Hepatocyte (in vitro differentiated cells): ENCODE measurements around the gene DIS3L2. TPM values are rescaled to one million over a fixed set of nuclear protein-coding genes. Genes with fewer than 3 reads are reported as not detected.

ENCODE experiments used
- DNase-seq: peaks from one replicate; pipeline ENCODE4 v3.0.0-alpha.2; 2016; ENCODE audit warnings: low spot score
- H2AFZ ChIP-seq: fragments of 200-600 bp; sonication (generic); 2 replicates; pipeline ENCODE4 v1.6.0; 2016; ENCODE audit warnings: antibody characterized with exemption, mild to moderate bottlenecking
- H3K27ac ChIP-seq: fragments of 200-600 bp; sonication (generic); 2 replicates; pipeline ENCODE4 v1.5.1; 2016; ENCODE audit warnings: mild to moderate bottlenecking
- H3K27me3 ChIP-seq: fragments of 200-600 bp; sonication (generic); 2 replicates; pipeline ENCODE4 v1.6.1; 2016
- H3K36me3 ChIP-seq: fragments of 200-600 bp; sonication (generic); replicated peaks from 2 replicates; pipeline ENCODE4 v1.5.1; 2016; ENCODE audit warnings: low read depth; ENCODE audit not compliant: insufficient read depth
- H3K4me1 ChIP-seq: fragments of 200-600 bp; sonication (generic); 2 replicates; pipeline ENCODE4 v1.5.1; 2016; ENCODE audit warnings: mild to moderate bottlenecking, moderate library complexity; ENCODE audit not compliant: insufficient read depth
- H3K4me2 ChIP-seq: fragments of 200-600 bp; sonication (generic); 2 replicates; pipeline ENCODE4 v1.6.0; 2016
- H3K4me3 ChIP-seq: fragments of 200-600 bp; sonication (generic); 2 replicates; pipeline ENCODE4 v1.5.1; 2016; ENCODE audit warnings: mild to moderate bottlenecking
- H3K79me2 ChIP-seq: fragments of 200-600 bp; sonication (generic); 2 replicates; pipeline ENCODE4 v1.6.0; 2017; ENCODE audit warnings: mild to moderate bottlenecking
- H3K9me2 ChIP-seq: fragments of 200-600 bp; sonication (generic); replicated peaks from 2 replicates; pipeline ENCODE4 v1.6.0; 2017; ENCODE audit warnings: mild to moderate bottlenecking; ENCODE audit not compliant: insufficient read depth
- H3K9me3 ChIP-seq: fragments of 200-600 bp; sonication (generic); 2 replicates; pipeline ENCODE4 v1.5.1; 2016; ENCODE audit warnings: low read depth, mild to moderate bottlenecking
- H4K20me1 ChIP-seq: fragments of 200-600 bp; sonication (generic); 2 replicates; pipeline ENCODE4 v1.6.0; 2016; ENCODE audit warnings: mild to moderate bottlenecking; ENCODE audit not compliant: insufficient read depth, poor library complexity, severe bottlenecking
- CTCF ChIP-seq: fragments of 200-600 bp; sonication (generic); IDR thresholded peaks from 2 replicates; pipeline ENCODE4 v1.5.1; 2016; ENCODE audit warnings: antibody characterized with exemption, mild to moderate bottlenecking; ENCODE audit not compliant: poor library complexity
- EZH2 ChIP-seq: fragments of 200-600 bp; sonication (generic); IDR thresholded peaks from 2 replicates; pipeline ENCODE4 v1.6.1; 2016; ENCODE audit warnings: antibody characterized with exemption, mild to moderate bottlenecking, borderline replicate concordance
- EZH2phosphoT487 ChIP-seq: fragments of 200-600 bp; sonication (generic); IDR thresholded peaks from one replicate; pipeline ENCODE4 v1.6.1; 2018; ENCODE audit warnings: antibody characterized with exemption, mild to moderate bottlenecking, low read depth, moderate library complexity; ENCODE audit not compliant: unreplicated experiment, severe bottlenecking
- WGBS: methylation state at CpG from one replicate; pipeline ENCODE4 v1.1.6; 2016; ENCODE audit warnings: low lambda C conversion rate; ENCODE audit errors: missing lambda C conversion rate; 5-methylcytosine and 5-hydroxymethylcytosine counted together
- polyA plus RNA-seq: library from polyadenylated mRNA; unstranded; fragments of >200 nt; fragmentation: Nextera tagmentation; extraction: Ambion mirVana; gene quantifications from 2 replicates; pipeline ENCODE4 v1.2.1, GENCODE V29; 2016
- total RNA-seq: library from RNA; depleted of rRNA; stranded (reverse); fragments of >200 nt; gene quantifications from 2 replicates; pipeline ENCODE4 v1.2.3, GENCODE V29; 2014

Gene DIS3L2
- total and polyA plus RNA-seq, 2 experiments from 2014 or later, result 19.5 to 20.0 TPM

DNA sequence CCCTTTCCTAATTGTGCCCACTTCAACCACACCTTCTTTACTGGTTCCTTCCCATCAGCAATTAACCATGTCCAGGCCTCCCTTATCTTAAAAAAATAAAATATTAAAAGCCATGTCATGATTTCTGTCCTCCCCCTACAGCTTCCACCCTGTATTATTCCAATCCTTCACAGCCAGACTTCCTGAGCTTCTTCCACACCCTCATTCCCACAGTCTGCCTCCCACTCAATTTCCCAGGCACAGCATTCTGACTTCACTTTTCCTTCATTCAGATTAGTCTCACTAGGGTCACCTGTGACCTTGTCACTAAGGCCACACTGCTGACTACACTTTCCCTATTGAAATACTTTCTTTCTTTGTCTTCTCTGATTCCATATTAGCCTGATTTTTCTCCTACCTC lies 159.4 kb downstream of the DIS3L2 start:
- no peaks in the 10 kb centered on the region for H3K4me1 ChIP-seq
- no peaks in the 10 kb centered on the region for H4K20me1 ChIP-seq
- no peaks in the 10 kb centered on the region for H3K79me2 ChIP-seq
- H3K4me2 ChIP-seq, result no peak overlapping the region
- no peaks in the 10 kb centered on the region for H3K9me3 ChIP-seq
- no peaks in the 10 kb centered on the region for H3K27me3 ChIP-seq
- H3K36me3 ChIP-seq, result no peaks in the 10 kb centered on the region
- no peaks in the 10 kb centered on the region for H3K9me2 ChIP-seq
- no peak overlapping the region for H2AFZ ChIP-seq
- TF ChIP-seq EZH2phosphoT487, result no peak
- TF ChIP-seq CTCF, result no peak
- no peak overlapping the region for H3K27ac ChIP-seq
- DNase-seq, result no peak
- H3K4me3 ChIP-seq, result no peak overlapping the region

- no peaks in the 10 kb centered on the region for H3K36me3 ChIP-seq
- H3K4me3 ChIP-seq, result no peak overlapping the region
- no peak overlapping the region for H2AFZ ChIP-seq
- no peaks in the 10 kb centered on the region for H3K9me2 ChIP-seq
- TF ChIP-seq CTCF (no peak), EZH2phosphoT487 (no peak), EZH2 (no peak)
- H3K4me2 ChIP-seq, result no peak overlapping the region
- no peaks in the 10 kb centered on the region for H3K4me1 ChIP-seq
- H3K27ac ChIP-seq, result no peak overlapping the region
- H3K27me3 ChIP-seq, result no peaks in the 10 kb centered on the region
- no peaks in the 10 kb centered on the region for H4K20me1 ChIP-seq
- no peaks in the 10 kb centered on the region for H3K9me3 ChIP-seq
- WGBS, result 97% methylated on average over 1 of the region's 1 CpG
- no peak for DNase-seq
- no peaks in the 10 kb centered on the region for H3K79me2 ChIP-seq
These were observed 162.8 kb downstream of the DIS3L2 start for GRCh38 chr2:232124309-232124708.

DNA sequence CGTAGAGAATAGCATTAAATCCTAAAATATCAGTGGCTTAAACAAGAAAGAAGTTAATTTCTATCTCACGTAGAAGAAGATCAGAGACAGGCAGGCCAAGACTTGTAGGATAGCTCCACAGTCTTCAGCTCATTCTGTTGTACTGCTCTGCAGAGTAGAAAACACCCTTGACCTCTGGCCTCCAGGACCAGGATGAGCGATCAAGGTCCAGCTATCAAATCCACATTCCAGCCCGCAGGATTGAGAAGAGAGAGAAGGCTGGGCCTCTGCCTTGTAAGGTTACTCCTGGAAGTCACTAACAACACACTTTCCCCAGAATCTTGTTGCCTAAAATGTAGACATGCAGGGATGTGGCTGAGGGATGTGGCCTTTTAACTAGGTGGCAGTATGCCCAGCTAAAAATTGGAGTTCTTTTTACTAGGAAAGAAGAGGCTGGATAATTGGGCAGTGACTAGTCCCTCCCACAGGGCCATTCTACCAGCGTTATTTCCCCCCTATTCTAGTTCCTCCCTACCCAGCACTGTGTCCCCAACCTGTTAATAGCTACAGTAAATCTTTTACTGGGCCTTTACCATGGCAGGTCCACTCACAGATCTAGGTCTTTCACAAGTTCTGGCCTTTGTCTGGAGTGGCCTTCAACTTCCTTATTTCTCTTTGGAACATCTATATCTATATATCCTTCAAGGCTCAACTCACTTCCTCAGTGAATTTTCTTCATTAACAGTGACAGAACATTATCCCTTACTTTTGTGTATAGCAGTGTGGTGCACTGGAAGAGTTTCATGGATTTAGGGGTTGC lies 165.0 kb downstream of the DIS3L2 start:
- Histone ChIP-seq H3K4me1 (no peaks in the 10 kb centered on the region), H3K4me3 (no peak overlapping the region), H3K4me2 (no peak overlapping the region), H3K79me2 (no peaks in the 10 kb centered on the region), H3K9me2 (no peaks in the 10 kb centered on the region), H3K27me3 (no peaks in the 10 kb centered on the region), H3K27ac (no peak overlapping the region), H2AFZ (no peak overlapping the region), H4K20me1 (no peaks in the 10 kb centered on the region), H3K9me3 (no peaks in the 10 kb centered on the region), H3K36me3 (no peaks in the 10 kb centered on the region)
- WGBS, result 87% methylated on average over 5 of the region's 5 CpGs
- no peak for TF ChIP-seq CTCF
- no peak for TF ChIP-seq EZH2
- TF ChIP-seq EZH2phosphoT487, result no peak
- no peak for DNase-seq
